KBM-7 (cell line): ENCODE measurements around the gene LYRM1.

ENCODE experiments used
- DNase-seq: peaks from one replicate; pipeline ENCODE4 v3.0.0-alpha.2; 2015
- in situ Hi-C: fragments of 300-500 bp; cut with MboI; formaldehyde crosslinking; loops from 2 replicates; pipeline ENCODE4 v1.14.3; 2020; ENCODE audit warnings: low sequenced_read_pairs, low pct_unique_long_range_greater_than_20kb, mixed read lengths

Gene LYRM1

GRCh38 chr16:20870122-20870820, 30.3 kb upstream of the LYRM1 start:
- in situ Hi-C loops = no loop called here
- DNase-seq = peak; percentile 58

GRCh38 chr16:20871258-20871657, 29.3 kb upstream of the LYRM1 start:
- DNase-seq = no peak
- in situ Hi-C loops = no loop called here

- in situ Hi-C loops = no loop called here
- no peak for DNase-seq
Measured at GRCh38 chr16:20871941-20872815, 28.4 kb upstream of the LYRM1 start.

- in situ Hi-C loops = no loop called here
- DNase-seq = no peak
Measured at GRCh38 chr16:20873331-20873730, 27.2 kb upstream of the LYRM1 start.

GRCh38 chr16:20874088-20874581, 26.4 kb upstream of the LYRM1 start:
- DNase-seq = no peak
- in situ Hi-C loops = no loop called here

- in situ Hi-C loops = no loop called here
Measured at GRCh38 chr16:20875355-20875650, 25.3 kb upstream of the LYRM1 start.

GRCh38 chr16:20878682-20879147, 21.9 kb upstream of the LYRM1 start:
- in situ Hi-C loops = no loop called here
- no peak for DNase-seq

More at GRCh38 chr16:20875355-20875650, 25.3 kb upstream of the LYRM1 start:
- DNase-seq = no peak

GRCh38 chr16:20879175-20880040, 21.2 kb upstream of the LYRM1 start:
- DNase-seq = no peak
- in situ Hi-C loops = no loop called here

- no peak for DNase-seq
- in situ Hi-C loops = no loop called here
Measured at GRCh38 chr16:20880867-20881502, 19.6 kb upstream of the LYRM1 start.

GRCh38 chr16:20881503-20881878, 19.1 kb upstream of the LYRM1 start:
- no peak for DNase-seq
- in situ Hi-C loops = no loop called here

- DNase-seq = no peak
- in situ Hi-C loops = no loop called here
Measured at GRCh38 chr16:20883554-20884239, 16.9 kb upstream of the LYRM1 start.

- DNase-seq = no peak
- in situ Hi-C loops = no loop called here
Measured at GRCh38 chr16:20884240-20884556, 16.4 kb upstream of the LYRM1 start.

GRCh38 chr16:20886320-20886719, 14.3 kb upstream of the LYRM1 start:
- in situ Hi-C loops = no loop called here
- DNase-seq = no peak

- in situ Hi-C loops = no loop called here
- DNase-seq = no peak
Measured at GRCh38 chr16:20887207-20887606, 13.4 kb upstream of the LYRM1 start.

GRCh38 chr16:20889625-20890275, 10.8 kb upstream of the LYRM1 start:
- DNase-seq = no peak
- in situ Hi-C loops = no loop called here

GRCh38 chr16:20894388-20894787, 6.2 kb upstream of the LYRM1 start:
- in situ Hi-C loops = no loop called here
- DNase-seq = no peak

- in situ Hi-C loops = no loop called here
- DNase-seq = no peak
Measured at GRCh38 chr16:20897253-20897897, 3.2 kb upstream of the LYRM1 start.

GRCh38 chr16:20897922-20898321, 2.6 kb upstream of the LYRM1 start:
- in situ Hi-C loops = no loop called here
- DNase-seq = no peak
